Astrocyte of the hippocampus (primary cell): ENCODE results near the gene MTHFS.
"Not testable (repeated sequence)": the region's sequence is repeated elsewhere in the genome, so short reads cannot be mapped to it uniquely, and the experiment has no call there.

Experiments
- DNase-seq: peaks from one replicate; pipeline ENCODE4 v3.0.0; 2011; ENCODE audit warnings: low read depth, low spot score

Gene MTHFS

GRCh38 chr15:79915776-79916501 is 19.1 kb upstream of the MTHFS start:
- not testable (repeated sequence) for DNase-seq

- no peak for DNase-seq
Measured at GRCh38 chr15:79914728-79915127, 17.9 kb upstream of the MTHFS start.

GRCh38 chr15:79909556-79910335 is 12.9 kb upstream of the MTHFS start:
- not testable (repeated sequence) for DNase-seq

GRCh38 chr15:79904271-79904670 is 7.5 kb upstream of the MTHFS start:
- no peak for DNase-seq

GRCh38 chr15:79903626-79904025 is 6.8 kb upstream of the MTHFS start:
- no peak for DNase-seq

GRCh38 chr15:79903144-79903543 is 6.3 kb upstream of the MTHFS start:
- no peak for DNase-seq

GRCh38 chr15:79901958-79902357 is 5.1 kb upstream of the MTHFS start:
- DNase-seq = peak; percentile 10

- DNase-seq = not testable (repeated sequence)
Measured at GRCh38 chr15:79900818-79901378, 4.1 kb upstream of the MTHFS start.

- no peak for DNase-seq
Measured at GRCh38 chr15:79900087-79900486, 3.3 kb upstream of the MTHFS start.

GRCh38 chr15:79898786-79899185 is 2.0 kb upstream of the MTHFS start:
- DNase-seq = not testable (repeated sequence)

GRCh38 chr15:79898369-79898768 is 1.6 kb upstream of the MTHFS start:
- DNase-seq = no peak

GRCh38 chr15:79897701-79898113 is 893 bp upstream of the MTHFS start:
- no peak for DNase-seq

- DNase-seq = no peak
Measured at GRCh38 chr15:79897380-79897678, 515 bp upstream of the MTHFS start.

GRCh38 chr15:79896131-79896633 is 632 bp downstream of the MTHFS start:
- no peak for DNase-seq

- DNase-seq = peak; percentile 13
Measured at GRCh38 chr15:79887054-79887930, 9.5 kb downstream of the MTHFS start.

- DNase-seq = no peak
Measured at GRCh38 chr15:79886124-79886523, 10.7 kb downstream of the MTHFS start.

GRCh38 chr15:79884204-79884596 is 12.6 kb downstream of the MTHFS start:
- DNase-seq = no peak

- DNase-seq = no peak
Measured at GRCh38 chr15:79883579-79884203, 13.1 kb downstream of the MTHFS start.

- no peak for DNase-seq
Measured at GRCh38 chr15:79881668-79882067, 15.1 kb downstream of the MTHFS start.

- DNase-seq = no peak
Measured at GRCh38 chr15:79881254-79881653, 15.6 kb downstream of the MTHFS start.

GRCh38 chr15:79878078-79878705 is 18.6 kb downstream of the MTHFS start:
- DNase-seq = no peak
